Left forelimb (tissue), 1 donor: Measurements from ENCODE around the gene LTBP1.

Experiments used
- DNase-seq: peaks from one replicate; pipeline ENCODE4 v3.0.0-alpha.2; 2018; ENCODE audit warnings: low spot score

Gene LTBP1

DNA sequence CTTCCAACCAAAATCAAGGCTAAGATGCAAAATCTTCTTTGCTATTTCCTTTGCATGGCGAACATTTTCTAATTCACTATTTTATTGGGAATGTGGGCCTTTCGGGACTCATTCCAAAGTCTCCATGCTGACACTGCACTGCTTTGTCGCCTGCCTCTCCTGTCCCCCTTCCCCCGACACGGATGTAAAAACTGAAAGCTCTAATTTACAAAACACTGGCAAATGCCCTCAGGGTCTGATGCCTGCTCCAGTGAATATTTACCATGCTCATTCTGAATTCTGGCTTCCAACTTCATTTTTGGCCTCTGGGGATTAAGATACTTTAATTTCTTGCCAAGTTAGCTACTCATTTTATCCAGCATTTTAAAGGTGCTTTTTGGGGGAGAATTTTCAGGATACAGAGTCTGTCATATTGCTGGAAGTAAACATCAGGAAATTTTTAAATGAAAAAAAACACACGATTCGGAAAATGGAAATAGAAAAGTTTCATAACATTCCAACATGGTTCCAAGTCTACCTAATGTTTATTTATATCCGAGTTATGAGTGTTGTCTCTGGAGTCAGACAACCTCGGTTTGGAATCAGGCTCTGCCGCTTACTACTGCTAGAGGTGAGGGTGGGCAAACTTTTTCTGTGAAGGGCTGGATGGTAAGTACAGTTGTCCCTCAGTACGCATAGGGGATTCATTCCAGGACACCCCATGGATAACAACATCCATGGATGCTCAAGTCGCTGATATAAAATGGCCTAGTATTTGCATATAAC is 14.6 kb upstream of the LTBP1 start:
- no peak for DNase-seq

DNA sequence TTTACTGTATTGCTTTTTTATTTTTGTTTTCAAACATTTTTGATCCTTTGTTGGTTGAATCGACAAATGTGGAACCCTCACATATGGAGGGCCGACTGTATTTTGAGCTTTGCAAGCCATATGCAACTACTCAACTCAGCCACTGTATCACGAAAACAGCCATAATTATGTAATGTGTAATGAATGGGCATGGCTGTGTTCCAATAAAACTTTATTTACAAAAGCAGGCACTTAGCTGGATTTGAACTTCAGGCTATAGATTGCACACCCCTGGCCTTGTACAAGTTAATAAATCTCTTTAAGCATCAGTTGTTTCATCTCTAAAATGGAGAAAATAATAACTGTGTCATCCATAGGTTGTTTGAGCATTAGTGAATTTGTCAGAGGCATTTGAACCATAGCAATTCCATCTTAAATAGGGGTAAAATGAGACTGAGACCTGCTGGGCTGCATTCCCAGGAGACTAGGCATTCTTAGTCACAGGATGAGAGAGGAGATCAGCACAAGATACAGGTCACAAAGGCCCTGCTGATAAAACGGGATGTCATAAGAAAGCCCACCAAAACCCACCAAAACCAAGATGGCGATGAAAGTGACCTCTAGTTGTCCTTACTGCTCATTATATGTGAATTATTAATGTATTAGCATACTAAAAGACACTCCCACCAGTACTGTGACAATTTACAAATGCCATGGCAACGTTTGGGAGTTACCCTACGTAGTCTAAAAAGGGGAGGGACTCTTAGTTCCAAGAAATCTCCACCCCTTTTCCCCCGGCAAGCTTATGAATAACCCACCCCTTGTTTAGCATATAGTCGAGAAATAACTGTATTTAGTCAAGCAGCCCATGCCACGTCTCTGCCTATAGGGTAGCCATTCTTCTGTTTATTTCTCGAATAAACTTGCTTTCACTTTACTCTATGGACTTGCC is 13.7 kb upstream of the LTBP1 start:
- no peak for DNase-seq

DNA sequence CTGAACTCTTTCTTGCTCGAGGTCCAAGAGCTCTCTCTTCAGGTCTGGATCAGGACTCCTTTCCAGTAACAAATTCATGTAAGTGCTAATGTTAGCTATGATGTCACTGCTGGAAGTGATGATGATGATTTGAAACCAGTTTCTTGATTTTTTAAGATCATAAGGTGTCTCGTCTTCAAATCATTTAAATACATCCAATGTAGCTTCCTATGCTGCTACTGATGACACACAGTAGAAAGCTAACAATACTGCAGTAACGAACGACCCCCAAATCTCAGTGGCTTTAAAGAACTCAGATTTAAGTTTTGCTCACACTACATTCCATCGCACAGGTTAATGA is 13.0 kb upstream of the LTBP1 start:
- DNase-seq = no peak

DNA sequence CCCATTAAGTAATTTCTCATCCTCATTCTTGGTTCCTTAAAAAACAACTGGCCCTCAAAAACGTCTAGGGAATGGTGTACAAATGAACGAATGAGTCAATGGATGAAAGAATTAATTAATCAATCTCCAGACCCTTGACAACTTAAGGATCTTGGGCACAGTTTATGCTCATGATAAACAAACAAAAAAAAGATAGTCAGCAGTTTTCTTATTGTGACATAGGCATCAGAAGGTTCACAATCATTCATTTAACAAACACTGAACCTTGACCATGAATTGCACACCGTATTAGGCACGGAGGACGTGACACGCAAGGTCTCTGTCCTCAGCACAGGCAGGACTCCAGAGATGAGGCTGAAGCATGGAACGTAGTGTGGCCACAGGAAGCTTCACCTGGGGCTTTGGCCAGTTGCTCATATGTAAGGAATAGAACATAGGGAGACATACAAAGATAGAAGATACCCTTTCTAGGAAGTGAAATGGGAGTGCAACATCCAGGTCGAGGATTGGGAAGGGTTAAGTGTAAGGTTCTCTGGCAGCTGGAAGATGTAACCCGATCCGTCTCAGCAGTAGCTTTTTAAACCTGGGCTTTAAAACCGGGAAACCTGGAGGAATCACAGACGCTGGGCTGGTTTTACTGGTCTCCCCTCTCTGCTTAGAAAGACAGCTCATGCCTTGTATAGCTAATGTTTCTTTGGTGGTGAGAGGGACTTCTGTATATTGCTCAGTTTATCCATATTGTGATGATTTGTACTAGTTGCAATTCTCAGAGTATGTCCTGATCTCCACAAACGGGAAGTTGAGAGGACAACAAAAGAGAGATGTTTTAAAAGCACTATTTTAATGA is 8.9 kb upstream of the LTBP1 start:
- DNase-seq = no peak

DNA sequence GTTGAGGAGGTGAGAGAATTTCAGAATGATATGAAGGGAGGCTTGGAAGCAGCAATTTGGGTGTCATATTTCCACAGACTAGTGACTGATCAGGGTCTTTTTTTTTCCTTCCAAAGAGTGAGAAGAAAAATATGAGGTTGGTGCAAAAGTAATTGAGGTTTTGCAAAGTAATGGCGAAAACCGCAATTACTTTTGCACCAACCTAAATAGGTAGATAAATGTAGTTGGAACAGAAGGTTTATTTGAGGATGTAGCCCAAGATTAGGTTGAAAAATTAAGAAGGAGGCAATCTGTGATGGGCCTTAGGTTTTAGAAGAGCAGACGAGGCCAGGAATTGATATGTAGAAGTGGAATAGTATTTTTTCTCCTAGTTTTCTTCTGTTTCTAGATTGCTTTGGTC is 7.8 kb upstream of the LTBP1 start:
- no peak for DNase-seq

DNA sequence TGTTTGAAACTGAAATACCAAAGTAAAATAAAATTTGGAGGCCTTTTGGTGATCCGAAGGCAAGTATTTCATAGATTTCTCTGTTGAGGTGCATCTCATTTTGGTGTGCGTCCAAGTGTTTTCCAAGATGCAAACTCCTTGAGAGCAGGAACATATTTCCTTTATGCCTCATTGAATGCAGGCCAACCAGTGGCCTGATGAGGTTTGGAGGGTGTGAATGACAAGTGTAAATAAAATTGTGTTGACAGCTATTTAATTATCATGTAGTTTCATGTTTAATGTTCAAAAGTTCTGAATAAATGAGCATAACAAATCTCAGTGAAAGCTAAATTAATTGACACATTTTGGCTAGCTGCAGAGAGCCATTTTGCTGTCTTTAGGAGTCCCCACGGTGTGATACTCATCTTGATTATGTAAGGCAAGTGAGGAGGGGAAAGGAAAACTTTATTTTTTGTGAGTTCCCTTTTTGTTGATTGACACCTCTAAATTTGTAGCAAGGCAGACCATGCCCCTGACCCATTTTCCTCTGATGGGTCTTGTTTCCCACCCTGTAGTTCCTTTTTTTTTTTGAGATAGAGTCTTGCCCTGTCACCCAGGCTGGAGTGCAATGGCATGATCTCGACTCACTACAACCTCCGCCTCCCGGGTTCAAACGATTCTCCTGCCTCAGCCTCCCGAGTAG is 6.3 kb upstream of the LTBP1 start:
- DNase-seq = no peak

DNA sequence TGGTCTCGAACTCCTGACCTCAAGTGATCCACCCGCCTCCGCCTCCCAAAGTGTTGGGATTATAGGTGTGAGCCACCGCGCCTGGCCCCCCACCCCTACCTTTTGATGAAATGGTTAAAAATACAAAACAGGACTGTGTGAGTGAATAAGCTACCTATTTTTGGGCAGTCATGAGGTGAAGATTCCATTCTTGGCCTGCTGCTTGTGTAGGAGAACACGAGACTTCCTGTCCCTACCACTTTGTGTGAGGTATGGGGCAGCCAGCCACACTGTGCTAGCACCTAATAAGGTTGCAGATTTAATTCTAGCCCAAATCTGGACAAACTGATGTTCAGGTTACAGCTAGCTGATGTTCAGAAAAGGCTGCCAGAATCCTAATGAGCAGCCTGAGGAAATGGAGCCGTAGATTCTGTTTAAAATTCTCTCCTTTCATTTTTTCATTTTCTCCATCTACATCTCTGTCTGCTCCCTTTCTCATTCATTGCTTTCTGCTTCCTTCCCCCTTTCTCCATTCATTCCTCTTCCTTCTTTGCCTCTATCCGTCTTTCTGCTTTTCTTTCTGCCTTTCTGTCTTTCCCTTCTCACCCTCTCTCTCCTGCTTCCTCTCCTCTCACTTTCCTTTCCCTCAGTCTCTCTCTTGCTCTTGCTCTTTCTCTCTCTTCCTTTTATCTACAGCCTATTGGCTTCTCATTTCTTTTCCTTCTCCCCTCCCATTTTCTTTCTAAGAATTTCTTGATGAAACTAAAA is 4.6 kb upstream of the LTBP1 start:
- no peak for DNase-seq

DNA sequence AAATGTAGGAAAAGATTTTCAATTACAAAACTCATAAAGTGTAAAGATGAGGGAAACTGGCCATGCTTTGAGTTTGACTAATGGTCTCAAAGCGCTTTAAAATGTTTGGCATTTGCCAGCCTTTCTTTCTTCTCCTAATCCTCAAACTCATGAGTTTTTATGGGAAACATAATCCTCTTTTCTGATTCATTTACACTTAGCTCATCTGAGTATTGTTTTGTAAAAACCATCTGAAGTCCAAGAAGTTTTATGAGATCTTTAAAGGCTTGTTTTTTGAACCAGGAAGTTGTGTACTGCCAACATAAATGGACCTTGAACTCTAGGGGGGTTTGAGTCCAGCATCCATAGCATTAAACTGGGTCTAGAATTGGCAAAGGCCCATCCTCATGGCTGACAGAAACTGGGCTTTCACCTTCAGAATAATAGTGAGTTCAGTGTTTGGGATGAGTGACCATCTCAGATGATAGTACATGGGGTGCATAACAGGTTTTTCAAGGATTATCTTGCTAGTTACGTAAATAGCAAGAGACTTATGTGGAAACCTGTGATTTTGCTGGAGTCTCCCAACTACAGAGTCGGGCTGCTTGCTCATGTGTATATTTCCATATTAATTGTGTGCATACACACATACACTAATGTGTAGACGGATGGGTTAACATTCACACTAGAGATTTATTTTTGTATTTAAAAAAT is 3.8 kb upstream of the LTBP1 start:
- no peak for DNase-seq

DNA sequence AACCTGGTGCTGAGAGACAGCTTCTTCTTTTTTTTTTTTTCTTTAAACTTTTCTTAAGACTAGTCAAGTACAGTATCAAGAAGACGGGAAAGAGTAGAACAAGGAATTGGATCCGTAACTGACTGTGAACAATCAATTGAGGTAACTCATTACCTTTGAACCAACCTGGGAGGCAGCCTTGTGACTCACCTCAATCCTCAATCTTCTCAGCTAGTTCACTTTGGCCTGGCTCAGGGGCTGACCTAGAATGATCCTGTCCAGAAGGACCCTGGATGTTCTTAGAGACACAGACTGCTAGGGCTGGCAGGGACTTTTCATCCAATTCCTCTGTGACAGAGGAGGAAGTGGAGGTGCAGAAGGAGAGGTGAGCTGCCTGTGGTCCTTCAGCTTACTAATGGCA is 1.5 kb upstream of the LTBP1 start:
- no peak for DNase-seq

DNA sequence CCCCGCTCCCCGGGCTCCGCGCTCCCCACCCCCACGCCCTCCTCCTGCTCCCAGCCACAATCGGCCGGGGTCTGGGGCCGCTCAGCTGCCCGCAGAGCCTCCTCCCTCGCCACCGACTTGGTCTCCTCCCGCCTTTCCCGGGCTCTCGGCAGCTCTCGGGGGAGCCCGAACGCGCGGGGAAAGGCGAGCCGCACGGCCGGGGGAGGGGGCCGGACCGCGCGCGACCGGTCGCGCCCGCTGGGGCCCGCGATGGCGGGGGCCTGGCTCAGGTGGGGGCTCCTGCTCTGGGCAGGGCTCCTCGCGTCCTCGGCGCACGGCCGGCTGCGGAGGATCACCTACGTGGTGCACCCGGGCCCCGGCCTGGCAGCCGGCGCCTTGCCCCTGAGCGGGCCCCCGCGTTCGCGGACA is 327 bp downstream of the LTBP1 start:
- DNase-seq = no peak

DNA sequence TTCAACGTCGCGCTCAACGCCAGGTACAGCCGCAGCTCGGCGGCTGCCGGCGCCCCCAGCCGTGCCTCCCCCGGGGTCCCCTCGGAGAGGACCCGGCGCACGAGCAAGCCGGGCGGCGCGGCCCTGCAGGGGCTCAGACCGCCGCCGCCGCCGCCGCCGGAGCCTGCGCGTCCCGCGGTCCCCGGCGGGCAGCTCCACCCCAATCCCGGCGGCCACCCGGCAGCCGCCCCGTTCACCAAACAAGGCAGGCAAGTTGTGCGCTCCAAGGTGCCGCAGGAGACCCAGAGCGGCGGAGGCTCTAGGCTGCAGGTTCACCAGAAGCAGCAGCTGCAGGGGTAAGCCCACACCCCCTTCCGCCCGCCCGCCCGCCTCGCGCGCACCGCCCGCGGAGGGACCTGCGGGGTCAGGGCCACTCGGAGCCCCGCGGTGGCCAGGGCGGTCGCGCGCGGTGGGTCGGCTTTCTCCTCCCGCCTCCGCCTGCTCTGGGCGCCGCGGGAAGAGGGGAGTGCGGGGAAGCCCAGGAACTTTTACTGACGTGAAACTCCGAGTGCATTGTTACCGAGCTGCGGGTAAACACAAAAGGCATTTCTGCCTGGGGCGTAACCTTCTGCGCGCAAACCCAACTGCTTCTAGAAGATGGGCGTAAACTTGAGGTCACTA is 861 bp downstream of the LTBP1 start:
- no peak for DNase-seq

DNA sequence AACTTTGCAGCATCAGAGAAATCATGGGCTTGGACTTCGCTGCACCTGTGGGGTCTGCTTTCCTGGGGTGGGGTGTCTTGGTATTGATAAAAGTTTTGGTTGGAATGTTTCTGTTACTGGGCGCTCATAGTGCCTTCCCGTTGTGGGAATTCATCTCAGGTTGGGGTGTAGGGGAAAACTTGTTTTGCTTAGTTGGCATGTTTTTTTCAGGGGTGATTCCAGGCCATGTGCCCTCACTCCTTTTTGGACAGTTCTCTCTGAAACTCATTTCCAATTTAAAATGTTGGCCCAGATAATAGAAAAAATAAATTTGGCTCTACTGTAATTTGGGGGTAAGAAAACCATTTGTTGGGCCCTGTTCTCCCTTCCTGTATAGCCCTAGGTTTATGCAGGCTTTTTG is 1.5 kb downstream of the LTBP1 start:
- DNase-seq = no peak

DNA sequence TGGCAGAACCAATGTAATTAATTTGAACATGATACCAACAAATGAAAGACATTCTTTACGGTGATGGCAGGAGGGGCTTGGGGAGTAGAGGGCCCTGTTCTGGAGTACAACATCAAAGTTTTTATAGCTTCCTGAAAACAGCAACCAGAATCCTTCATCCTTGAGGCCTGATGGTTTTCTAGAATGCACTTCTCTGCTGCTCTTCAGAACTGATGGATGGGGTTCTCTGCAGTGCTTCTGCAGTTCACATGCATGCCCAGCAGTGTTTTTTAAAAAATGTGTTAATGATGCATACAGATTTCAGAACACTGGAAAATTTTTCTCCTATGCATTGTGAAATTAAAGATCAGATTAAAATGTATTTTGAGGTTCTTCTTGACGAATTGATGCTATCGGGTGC is 2.5 kb downstream of the LTBP1 start:
- DNase-seq = no peak

DNA sequence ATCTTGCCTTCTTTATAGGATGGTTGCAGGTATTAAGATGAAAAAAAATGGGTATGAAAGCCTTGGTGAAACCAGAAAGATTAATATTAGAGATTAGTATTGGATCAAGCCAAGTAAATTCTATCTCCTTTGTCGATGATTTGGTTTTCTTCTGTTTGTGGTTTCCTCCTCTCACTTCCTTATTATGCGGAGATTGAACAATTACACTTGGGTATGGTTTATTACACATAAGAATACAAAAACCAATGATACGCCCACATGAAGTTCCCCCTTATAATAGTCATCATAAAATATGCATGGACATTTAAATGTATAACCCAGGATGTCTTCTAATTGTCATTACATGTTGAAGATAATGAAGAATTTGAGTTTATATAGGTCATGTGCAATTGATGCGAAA is 4.9 kb downstream of the LTBP1 start:
- no peak for DNase-seq

DNA sequence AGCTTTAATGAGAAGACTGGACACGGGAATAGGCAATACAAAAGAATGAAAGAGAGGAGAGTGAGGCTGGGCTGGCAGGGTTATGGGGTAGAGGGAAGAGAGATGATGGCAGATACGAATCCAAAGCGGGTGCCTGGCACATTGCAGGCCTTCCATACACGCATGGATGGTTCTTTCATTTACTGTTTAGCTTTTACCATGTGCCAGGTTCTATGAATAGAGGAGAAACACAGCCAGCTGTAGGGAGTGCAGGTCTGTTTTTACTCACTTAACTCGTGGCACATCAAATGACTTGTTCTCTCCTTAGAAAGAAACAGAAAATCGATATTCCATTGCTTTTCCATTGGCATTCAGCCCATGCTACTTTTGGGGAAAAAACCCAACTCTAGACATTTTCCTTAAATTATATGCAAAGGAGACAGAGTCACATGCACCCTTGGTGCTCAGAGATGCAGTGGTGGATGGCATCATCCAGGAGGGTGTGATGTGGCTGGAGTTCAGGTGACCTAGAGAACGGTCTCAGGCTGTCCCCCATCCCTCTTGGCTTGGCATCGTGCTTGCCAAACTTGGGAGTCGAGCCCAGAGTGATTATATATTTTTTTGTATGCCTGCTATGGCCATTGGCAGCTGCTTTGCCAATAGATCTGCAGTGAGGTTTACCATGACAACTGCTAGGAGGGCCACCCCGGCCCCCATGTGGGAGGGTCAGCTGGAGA is 6.2 kb downstream of the LTBP1 start:
- DNase-seq = no peak

DNA sequence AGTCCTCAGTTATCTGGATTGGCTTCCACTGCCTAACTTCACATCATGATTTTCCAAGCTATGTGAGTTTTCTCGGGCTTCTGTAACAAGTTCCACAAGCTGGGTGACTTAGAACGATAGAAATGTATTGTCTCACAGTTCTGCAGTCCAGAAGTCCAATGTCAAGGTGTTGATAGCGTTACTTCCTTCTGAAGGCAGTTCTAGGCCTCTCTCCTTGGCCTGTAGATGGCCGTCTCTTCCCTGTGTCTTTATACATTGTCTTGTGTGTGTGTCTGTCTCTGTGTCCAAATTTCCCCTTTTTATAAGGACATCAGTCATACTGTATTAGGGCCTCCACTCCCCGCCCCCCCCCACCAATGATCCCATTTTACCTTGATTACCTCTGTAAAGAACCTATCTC is 7.5 kb downstream of the LTBP1 start:
- DNase-seq = no peak

DNA sequence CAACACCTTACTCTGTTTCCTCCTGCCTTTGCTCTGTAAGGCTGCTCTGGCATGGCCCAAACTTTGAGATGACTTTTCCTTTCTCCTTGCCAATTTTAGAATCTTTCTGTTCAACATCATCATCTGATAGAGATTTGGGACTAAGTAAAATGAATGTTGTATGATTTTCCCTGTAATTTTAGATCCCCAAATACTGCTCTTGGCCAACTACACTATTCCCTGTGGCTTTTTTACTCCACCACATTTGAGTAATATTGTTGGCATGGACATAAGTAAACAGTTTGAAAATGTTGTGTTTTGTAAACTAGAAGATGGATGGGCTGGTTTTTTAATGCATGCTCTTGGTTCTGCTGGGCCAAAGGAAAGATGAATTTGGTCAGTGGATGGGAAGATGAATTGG is 12.1 kb downstream of the LTBP1 start:
- no peak for DNase-seq

DNA sequence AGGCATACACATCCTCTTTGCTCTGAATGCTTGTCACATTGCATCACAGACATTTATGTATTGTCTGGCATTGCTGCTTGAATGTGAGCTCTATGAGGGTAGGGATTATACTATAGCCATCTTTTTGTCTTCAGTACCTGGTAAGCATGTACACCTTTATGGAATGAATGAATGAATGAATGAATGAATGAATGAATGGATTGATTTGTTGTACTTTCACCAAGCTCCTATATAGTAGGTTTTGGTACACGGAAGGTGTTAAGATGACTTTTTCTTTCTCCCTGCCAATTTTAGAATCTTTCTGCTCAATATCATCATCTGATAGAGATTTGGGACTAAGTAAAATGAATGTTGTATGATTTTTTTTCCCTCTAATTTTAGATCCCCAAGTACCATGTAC is 13.5 kb downstream of the LTBP1 start:
- DNase-seq = no peak

DNA sequence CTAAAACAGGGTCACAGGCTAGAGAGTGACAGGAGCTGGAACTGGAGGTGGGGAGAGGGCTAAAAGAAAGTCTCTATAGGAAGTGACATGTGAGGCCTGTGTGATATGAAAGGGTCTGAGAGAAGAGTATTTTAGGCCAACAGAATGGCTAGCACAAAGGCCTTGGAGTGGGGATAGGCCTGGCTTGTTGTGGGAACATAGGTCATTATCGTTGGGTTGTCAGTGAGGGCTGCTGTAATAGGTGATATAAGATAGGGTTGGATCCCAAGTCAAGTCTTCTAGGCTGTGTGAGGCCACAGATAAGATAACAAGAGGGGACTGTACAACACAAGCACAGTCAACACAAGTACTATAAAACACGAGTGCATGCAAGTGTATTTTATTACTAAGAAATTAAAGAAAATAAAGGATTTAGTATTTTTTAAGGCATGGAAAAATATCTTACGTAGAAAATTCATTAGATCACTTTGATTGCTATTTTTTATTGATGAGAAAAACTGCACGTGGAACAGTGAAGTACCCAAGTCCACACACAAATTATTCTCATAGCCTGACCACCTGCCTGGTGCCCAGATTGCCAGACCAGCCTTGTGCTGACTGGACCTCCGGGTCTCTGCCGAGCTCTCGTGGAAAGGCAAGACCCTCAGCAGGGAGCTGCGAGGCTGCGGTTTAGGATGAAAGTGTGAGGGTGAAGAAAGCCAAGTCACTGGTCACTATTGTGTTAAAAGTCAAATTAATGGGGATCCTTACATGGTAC is 14.1 kb downstream of the LTBP1 start:
- no peak for DNase-seq
